Esophagus muscularis mucosa (tissue), 4 donors: ENCODE data around the gene FLNA.

Source experiments
- CTCF ChIP-seq, 3 experiments: fragments of 200-600 bp in 2 of 3; fragments of 450-650 bp in 1 of 3; sonication (generic) in 2 of 3; IDR thresholded peaks; one replicate each; pipeline ENCODE4 v1.5.1; 2017 to 2019; ENCODE audit warnings: antibody characterized with exemption in 3 of 3, mild to moderate bottlenecking in 2 of 3, moderate library complexity in 1 of 3
- EP300 ChIP-seq: sonication (generic); formaldehyde crosslinking; IDR thresholded peaks from one replicate; pipeline ENCODE4 v1.6.1; 2017; ENCODE audit warnings: antibody characterized with exemption
- POLR2A ChIP-seq: fragments of 450-650 bp; IDR thresholded peaks from one replicate; pipeline ENCODE4 v1.6.1; 2017; ENCODE audit warnings: antibody characterized with exemption, moderate library complexity, mild to moderate bottlenecking, low read depth
- POLR2AphosphoS5 ChIP-seq, 2 donors: sonication (generic); formaldehyde crosslinking; IDR thresholded peaks; one replicate each; pipeline ENCODE4 v1.6.1; 2017; ENCODE audit warnings: antibody characterized with exemption in 2 of 2

GRCh38 chrX:154312116-154312515 lies 62.3 kb downstream of the FLNA start:
- TF ChIP-seq CTCF (IDR thresholded peaks at IDR 0.05) (no peak), EP300 (no peak), POLR2AphosphoS5 (IDR thresholded peaks at IDR 0.05) (no peak), POLR2A (no peak)
